Mononuclear cell (primary cell): ENCODE data around the gene FBXL7. TPM values are rescaled to one million over a fixed set of nuclear protein-coding genes. Genes with fewer than 3 reads are reported as not detected.

Source experiments
- H3K27me3 ChIP-seq: 2 replicates; pipeline ENCODE4 v1.6.0; 2011; ENCODE audit warnings: low read length, control low read depth; ENCODE audit not compliant: insufficient read depth
- H3K4me1 ChIP-seq: 2 replicates; pipeline ENCODE4 v1.5.1; 2011; ENCODE audit warnings: mild to moderate bottlenecking, low read length, control low read depth; ENCODE audit not compliant: insufficient read depth
- H3K4me3 ChIP-seq: 2 replicates; pipeline ENCODE4 v1.5.1; 2011; ENCODE audit warnings: mild to moderate bottlenecking, low read length, moderate library complexity
- H3K9me3 ChIP-seq: 2 replicates; pipeline ENCODE4 v1.5.1; 2011; ENCODE audit warnings: low read depth, mild to moderate bottlenecking, control low read depth, low read length
- total RNA-seq: library from RNA; depleted of rRNA; stranded (reverse); fragments of >200 nt; gene quantifications from one replicate; pipeline ENCODE4 v1.2.3, GENCODE V29; 2012

The FBXL7 gene
- total RNA-seq, 1 donor, result not detected

DNA sequence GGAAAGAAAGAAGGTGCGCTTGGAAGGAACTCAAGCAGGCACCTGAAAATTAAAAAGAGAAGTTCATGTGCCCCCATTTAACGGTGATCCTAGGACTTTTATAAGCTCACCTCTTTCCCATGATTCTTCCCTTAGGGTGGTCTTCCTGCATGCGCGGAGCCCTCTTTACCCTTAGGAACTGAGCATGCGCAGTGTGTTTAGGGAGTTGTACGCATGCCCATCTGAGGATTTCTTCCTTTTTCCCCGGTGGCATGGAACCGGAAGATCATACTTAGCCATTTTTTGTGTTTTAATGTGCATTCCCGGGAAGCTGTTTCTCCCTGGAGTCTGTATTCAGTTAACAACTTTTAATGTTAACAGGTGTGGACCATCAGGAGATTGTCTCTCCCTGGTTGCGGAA lies 119.0 kb downstream of the FBXL7 start:
- no peaks in the 10 kb centered on the region for H3K9me3 ChIP-seq
- H3K4me3 ChIP-seq, result no peak overlapping the region
- H3K27me3 ChIP-seq, result no peaks in the 10 kb centered on the region
- no peaks in the 10 kb centered on the region for H3K4me1 ChIP-seq

- no peaks in the 10 kb centered on the region for H3K27me3 ChIP-seq
- H3K4me3 ChIP-seq, result no peak overlapping the region
- H3K9me3 ChIP-seq, result no peaks in the 10 kb centered on the region
- no peaks in the 10 kb centered on the region for H3K4me1 ChIP-seq
Measured at GRCh38 chr5:15620501-15620900, 120.5 kb downstream of the FBXL7 start.

DNA sequence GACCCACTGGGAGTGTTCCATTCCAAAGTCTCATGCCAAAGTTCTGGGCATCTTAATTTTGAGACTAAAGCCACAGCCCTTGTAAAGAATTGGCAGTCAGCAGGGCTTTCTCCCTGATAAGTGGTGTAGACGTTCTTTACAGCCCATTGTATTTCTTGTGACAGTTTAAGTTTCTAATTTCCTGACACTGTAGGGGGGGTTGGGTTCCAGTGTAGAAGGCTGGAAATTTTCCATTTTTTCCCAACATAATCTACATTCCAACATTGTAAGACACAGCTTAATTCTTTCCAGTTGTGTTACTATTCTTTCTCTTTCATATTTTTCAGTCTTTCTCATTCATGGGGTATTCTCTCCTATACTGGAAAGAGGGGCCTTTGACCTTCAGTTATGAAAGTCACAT lies 121.1 kb downstream of the FBXL7 start:
- Histone ChIP-seq H3K4me3 (no peak overlapping the region), H3K9me3 (no peaks in the 10 kb centered on the region), H3K4me1 (no peaks in the 10 kb centered on the region), H3K27me3 (no peaks in the 10 kb centered on the region)

DNA sequence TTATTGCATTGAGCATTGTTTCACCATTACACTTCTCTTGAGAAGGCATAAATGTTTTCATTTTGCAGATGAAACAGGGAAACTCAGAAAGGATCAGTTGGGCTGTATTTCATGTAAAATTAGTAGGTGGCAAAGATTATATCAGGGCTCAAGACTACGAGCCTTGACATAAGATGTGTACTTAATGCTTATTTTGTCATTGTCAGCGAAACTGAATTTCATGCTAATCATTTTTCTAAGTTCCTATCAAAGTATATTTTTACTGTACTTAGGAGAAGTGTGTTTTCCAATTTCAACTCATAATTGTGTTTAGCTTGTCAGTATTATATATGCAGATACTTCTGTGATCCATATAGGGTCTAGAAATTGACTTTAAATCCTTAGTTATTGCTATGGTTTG lies 123.8 kb downstream of the FBXL7 start:
- H3K4me1 ChIP-seq, result no peaks in the 10 kb centered on the region
- no peaks in the 10 kb centered on the region for H3K27me3 ChIP-seq
- H3K9me3 ChIP-seq, result no peaks in the 10 kb centered on the region
- no peak overlapping the region for H3K4me3 ChIP-seq

GRCh38 chr5:15627109-15627508 lies 127.1 kb downstream of the FBXL7 start:
- Histone ChIP-seq H3K4me3 (no peak overlapping the region), H3K4me1 (no peaks in the 10 kb centered on the region), H3K9me3 (no peaks in the 10 kb centered on the region), H3K27me3 (no peaks in the 10 kb centered on the region)

GRCh38 chr5:15627647-15628046 lies 127.7 kb downstream of the FBXL7 start:
- Histone ChIP-seq H3K9me3 (no peaks in the 10 kb centered on the region), H3K4me3 (no peak overlapping the region), H3K4me1 (no peaks in the 10 kb centered on the region), H3K27me3 (no peaks in the 10 kb centered on the region)

- Histone ChIP-seq H3K4me1 (no peaks in the 10 kb centered on the region), H3K27me3 (no peaks in the 10 kb centered on the region), H3K9me3 (no peaks in the 10 kb centered on the region), H3K4me3 (no peak overlapping the region)
Measured at GRCh38 chr5:15630441-15630840, 130.5 kb downstream of the FBXL7 start.

DNA sequence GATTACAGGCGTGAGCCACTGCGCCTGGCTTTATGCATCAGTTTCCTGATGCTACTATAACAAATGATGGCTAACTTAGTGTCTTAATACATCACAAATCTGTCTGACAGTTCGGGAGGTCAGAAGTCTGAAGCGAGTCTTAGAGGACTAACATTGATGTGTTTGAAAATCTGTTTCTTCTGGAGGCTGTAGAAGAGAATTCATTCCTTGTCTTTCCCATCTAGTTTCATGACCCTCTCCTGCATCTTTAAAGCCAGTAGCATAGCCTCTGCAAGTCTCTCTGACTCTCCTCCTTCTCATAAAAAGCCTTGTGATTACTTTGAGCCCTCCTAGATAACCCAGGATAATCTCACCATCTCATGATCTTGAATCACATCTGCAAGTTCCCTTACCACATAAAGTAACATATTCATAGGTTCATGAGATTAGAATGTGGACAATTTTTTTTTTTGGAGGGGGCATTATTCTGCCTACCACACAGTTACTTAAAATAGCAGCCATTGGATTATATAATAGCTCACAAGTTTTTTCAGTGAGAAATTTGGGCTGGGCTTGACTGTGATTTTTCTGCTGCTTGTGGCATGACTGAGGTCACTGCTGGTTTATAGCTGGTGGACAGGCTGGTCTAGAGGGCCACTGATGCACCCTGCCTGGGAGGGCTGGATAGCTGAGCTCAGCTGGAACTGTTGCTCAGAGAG lies 134.8 kb downstream of the FBXL7 start:
- H3K4me3 ChIP-seq, result no peak overlapping the region
- no peaks in the 10 kb centered on the region for H3K9me3 ChIP-seq
- no peaks in the 10 kb centered on the region for H3K4me1 ChIP-seq
- H3K27me3 ChIP-seq, result no peaks in the 10 kb centered on the region

DNA sequence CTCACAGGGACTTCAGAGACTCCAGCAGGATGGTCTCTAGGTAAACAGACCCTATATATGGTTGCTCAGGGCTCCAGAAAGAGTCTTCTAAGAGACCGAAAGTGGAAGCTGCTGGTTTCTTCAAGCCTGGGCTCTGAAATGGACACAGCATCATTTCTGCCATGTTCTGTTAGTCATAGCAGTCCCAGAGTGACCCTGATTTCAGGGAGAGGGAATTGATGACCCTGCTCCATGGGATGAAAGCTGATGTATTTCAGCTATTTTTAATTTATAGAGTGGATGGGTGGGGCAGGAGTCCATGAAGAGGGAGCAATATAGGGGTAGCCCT lies 135.3 kb downstream of the FBXL7 start:
- Histone ChIP-seq H3K27me3 (no peaks in the 10 kb centered on the region), H3K4me1 (no peaks in the 10 kb centered on the region), H3K4me3 (no peak overlapping the region), H3K9me3 (no peaks in the 10 kb centered on the region)

- no peak overlapping the region for H3K4me3 ChIP-seq
- no peaks in the 10 kb centered on the region for H3K4me1 ChIP-seq
- no peaks in the 10 kb centered on the region for H3K27me3 ChIP-seq
- no peaks in the 10 kb centered on the region for H3K9me3 ChIP-seq
Measured at GRCh38 chr5:15637345-15637744, 137.4 kb downstream of the FBXL7 start.

DNA sequence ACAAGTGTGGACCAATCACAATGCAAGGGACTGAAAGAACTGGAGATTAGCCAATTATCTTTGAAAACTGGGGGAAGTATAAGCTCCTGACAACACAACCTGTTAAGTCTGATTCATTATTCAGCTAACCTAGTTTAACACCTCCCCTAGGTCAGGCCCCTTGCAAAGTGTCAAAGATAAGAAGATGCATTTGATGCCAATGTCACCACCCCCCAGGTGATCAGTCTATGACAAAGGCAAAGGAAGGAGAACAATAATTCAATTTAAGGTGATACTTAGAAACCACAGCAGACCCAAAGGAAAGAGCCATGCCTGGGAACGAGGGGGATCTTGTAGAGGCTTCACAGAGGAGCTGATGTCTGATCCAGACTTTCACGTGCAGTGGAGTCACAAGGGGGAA lies 137.9 kb downstream of the FBXL7 start:
- Histone ChIP-seq H3K27me3 (no peaks in the 10 kb centered on the region), H3K4me1 (no peaks in the 10 kb centered on the region), H3K9me3 (no peaks in the 10 kb centered on the region), H3K4me3 (no peak overlapping the region)

- no peaks in the 10 kb centered on the region for H3K9me3 ChIP-seq
- no peaks in the 10 kb centered on the region for H3K4me1 ChIP-seq
- H3K4me3 ChIP-seq, result no peak overlapping the region
- H3K27me3 ChIP-seq, result no peaks in the 10 kb centered on the region
Measured at GRCh38 chr5:15638296-15638695, 138.3 kb downstream of the FBXL7 start.

- Histone ChIP-seq H3K9me3 (no peaks in the 10 kb centered on the region), H3K27me3 (no peaks in the 10 kb centered on the region), H3K4me3 (no peak overlapping the region), H3K4me1 (no peaks in the 10 kb centered on the region)
Measured at GRCh38 chr5:15639288-15639687, 139.3 kb downstream of the FBXL7 start.

DNA sequence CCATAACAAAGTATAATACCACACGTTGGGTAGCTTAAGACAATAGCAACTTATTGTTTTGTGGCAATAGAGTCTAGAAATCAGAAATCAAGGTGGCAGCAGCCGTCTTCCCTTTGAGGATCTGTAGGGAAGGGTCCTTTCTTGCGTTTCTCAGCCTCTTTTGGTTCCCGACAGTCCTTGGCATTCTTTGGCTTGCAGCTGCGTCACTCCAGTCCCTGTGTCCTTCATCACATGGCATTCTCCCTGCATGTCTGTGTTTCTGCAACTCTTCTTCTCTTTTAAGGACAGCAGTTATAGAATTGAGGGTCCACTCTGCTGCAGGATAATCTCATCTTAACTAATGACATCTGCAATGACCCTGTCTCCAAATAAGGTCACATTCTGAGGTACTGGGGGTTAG lies 140.1 kb downstream of the FBXL7 start:
- Histone ChIP-seq H3K9me3 (no peaks in the 10 kb centered on the region), H3K4me3 (no peak overlapping the region), H3K4me1 (no peaks in the 10 kb centered on the region), H3K27me3 (no peaks in the 10 kb centered on the region)

DNA sequence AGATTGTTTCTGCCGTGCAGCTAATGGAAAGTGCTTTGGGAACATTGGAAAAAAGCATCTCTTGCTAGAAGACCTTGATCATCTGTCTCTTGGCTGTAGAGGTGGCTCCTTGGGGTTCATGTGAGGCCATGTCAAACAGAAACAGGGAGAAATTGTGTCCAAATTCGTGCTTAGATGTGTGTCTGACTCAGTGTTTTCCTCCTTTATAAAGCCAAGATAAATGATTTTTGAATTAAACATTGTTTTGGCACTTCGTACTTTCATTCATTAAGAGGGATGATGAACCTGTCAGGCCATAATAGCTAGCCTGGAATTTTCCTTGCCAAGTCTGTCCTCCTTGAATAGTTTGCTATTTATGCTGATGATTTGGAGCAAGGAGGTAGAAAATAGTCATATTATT lies 143.8 kb downstream of the FBXL7 start:
- Histone ChIP-seq H3K27me3 (no peaks in the 10 kb centered on the region), H3K9me3 (no peaks in the 10 kb centered on the region), H3K4me3 (no peak overlapping the region), H3K4me1 (no peaks in the 10 kb centered on the region)

DNA sequence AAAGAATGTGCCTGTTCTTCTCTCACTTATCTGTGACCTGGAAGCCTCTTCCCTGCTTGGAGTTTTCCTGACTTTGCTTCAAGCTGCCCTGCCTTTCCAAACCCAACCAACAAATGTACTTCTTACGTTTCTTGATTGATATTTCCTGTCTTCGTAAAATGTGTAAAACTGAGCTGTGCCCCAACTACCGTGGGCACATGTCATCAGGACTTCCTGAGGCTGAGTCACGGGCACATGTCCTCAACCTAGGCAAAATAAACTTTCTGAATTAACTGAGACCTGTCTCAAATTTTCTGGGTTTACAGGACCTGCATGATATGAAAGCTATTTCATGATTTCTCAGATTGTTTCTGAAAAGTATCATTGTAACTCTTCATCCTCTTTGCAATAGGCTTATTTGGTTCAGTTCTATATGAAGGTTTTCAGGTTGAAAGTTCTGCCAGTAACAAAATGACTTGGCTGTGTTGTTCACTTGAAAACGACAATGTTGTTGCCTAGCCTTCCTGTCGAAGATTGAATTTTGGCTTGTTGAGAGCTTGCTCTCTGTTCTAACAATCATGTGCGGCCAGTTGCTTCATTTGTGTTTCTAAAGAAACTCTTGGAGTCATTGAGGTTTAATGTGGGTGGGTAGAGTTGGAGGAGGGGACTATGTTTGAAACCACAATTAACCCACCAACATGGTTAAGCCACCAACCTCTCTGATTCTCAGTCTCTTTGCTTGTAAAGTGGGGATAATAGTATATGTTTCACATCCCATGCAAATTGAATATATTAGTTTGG lies 145.6 kb downstream of the FBXL7 start:
- H3K27me3 ChIP-seq, result no peaks in the 10 kb centered on the region
- no peaks in the 10 kb centered on the region for H3K4me1 ChIP-seq
- H3K9me3 ChIP-seq, result no peaks in the 10 kb centered on the region
- no peak overlapping the region for H3K4me3 ChIP-seq
